ENCODE data around the gene CA11.
A peak's percentile ranks its signal among the peaks of the same experiment; 100 is the strongest.

DNA sequence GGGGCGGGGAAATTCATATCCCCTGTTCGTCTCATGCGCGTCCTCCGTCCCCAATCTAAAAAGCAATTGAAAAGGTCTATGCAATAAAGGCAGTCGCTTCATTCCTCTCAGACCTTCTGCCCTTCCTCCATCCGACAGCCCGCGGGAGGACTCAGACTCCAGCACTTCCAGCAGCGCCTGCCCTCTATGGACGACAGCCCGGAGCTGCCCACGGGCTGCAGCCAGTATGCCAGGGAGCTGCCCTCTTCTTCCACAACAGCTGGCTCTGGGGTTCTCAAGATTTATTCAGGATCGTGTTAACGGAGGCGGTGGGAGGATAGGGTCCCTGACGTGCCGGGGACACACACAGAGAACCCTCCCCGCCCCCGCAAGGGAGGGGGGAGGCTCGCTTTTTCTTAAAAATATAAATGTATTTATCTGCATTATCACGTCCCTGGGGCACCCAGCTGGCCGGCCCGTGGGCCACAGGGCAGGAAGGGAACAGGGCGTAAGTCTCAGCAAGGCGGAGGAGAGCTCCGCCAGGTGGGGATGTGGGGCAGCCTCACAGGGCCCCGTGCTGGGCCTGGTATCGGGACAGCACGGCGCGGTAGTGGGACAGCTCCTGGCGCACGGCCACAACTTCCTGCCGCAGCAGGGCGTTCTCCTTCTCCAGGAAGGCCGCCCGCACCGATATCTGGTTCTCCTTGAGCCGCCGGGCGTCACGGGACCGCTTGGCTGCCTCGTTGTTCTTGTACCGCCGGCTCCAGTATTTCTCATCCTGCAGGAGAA lies 15.5 kb downstream of the CA11 start:
- TF ChIP-seq POLR2A (IDR thresholded peaks at IDR 0.05; ENCODE audit: low read depth) (no peak), EP300 (IDR thresholded peaks at IDR 0.05) (no peak), POLR2AphosphoS5 (IDR thresholded peaks at IDR 0.05) (peak; percentile 42 to 85)
- TF ChIP-seq, protein P1, sequence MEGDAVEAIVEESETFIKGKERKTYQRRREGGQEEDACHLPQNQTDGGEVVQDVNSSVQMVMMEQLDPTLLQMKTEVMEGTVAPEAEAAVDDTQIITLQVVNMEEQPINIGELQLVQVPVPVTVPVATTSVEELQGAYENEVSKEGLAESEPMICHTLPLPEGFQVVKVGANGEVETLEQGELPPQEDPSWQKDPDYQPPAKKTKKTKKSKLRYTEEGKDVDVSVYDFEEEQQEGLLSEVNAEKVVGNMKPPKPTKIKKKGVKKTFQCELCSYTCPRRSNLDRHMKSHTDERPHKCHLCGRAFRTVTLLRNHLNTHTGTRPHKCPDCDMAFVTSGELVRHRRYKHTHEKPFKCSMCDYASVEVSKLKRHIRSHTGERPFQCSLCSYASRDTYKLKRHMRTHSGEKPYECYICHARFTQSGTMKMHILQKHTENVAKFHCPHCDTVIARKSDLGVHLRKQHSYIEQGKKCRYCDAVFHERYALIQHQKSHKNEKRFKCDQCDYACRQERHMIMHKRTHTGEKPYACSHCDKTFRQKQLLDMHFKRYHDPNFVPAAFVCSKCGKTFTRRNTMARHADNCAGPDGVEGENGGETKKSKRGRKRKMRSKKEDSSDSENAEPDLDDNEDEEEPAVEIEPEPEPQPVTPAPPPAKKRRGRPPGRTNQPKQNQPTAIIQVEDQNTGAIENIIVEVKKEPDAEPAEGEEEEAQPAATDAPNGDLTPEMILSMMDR (IDR thresholded peaks at IDR 0.05), result peak in 2 of 3 experiments; percentile 19 to 24

Measured in esophagus muscularis mucosa (tissue), 4 donors.